ENCODE results near the gene FBXL19. TPM values are rescaled to one million over a fixed set of nuclear protein-coding genes. Genes with fewer than 3 reads are reported as not detected.

FBXL19 gene
- total and polyA plus RNA-seq, 2 of the 8 experiments (the other 6 are each of a cell fraction or from before 2014, with no cell fraction given): 47.2 to 72.2 TPM

GRCh38 chr16:30899794-30900193 lies 23.6 kb upstream of the FBXL19 start:
- Histone ChIP-seq H2BK120ac (replicated peaks; ENCODE audit: low read depth, low read length) (no peak overlapping the region), H4K5ac (ENCODE audit: insufficient read length, low read depth, low read length) (no peak overlapping the region), H4K8ac (ENCODE audit: extremely low read depth, insufficient read depth, low read length) (no peak overlapping the region), H3K18ac (ENCODE audit: extremely low read depth, low read length) (no peak overlapping the region), H3K56ac (replicated peaks; ENCODE audit: insufficient read length, low read depth, low read length) (no peak overlapping the region), H4K20me1 (replicated peaks in 1 of 2; ENCODE audit: control insufficient read depth in 1 of 2, insufficient read depth in 2 of 2, low read length in 2 of 2) (no peaks in the 10 kb centered on the region), H3K23ac (ENCODE audit: insufficient read length) (no peak overlapping the region), H2AK5ac (ENCODE audit: low read depth, low read length) (no peak overlapping the region), H2BK5ac (ENCODE audit: low read depth, low read length) (no peak overlapping the region), H3K4ac (replicated peaks; ENCODE audit: insufficient read length, low read depth, low read length) (no peak overlapping the region), H3K79me2 (ENCODE audit: control insufficient read depth in 1 of 2, insufficient read depth in 2 of 2, low read length in 2 of 2) (no peaks in the 10 kb centered on the region), H3K79me1 (ENCODE audit: low read depth, low read length) (no peaks in the 10 kb centered on the region), H2BK15ac (ENCODE audit: low read length) (no peak overlapping the region), H3K27ac (ENCODE audit: low read depth, low read length) (no peak overlapping the region), H3K36me3 (ENCODE audit: control insufficient read depth in 2 of 4, insufficient read depth in 4 of 4, low read length in 3 of 4) (no peaks in the 10 kb centered on the region), H2AFZ (ENCODE audit: low read length) (no peak overlapping the region), H3K9ac (replicated peaks in 1 of 4; ENCODE audit: extremely low read depth in 1 of 4, low read depth in 3 of 4, low read length in 3 of 4) (no peak overlapping the region), H3K9me3 (ENCODE audit: insufficient read depth in 2 of 2, low read depth in 1 of 2, low read length in 1 of 2) (no peaks in the 10 kb centered on the region), H3K4me2 (ENCODE audit: insufficient read depth in 1 of 2, low read depth in 2 of 2, low read length in 2 of 2) (no peak overlapping the region), H2BK12ac (ENCODE audit: low read depth, low read length) (no peak overlapping the region), H4K91ac (replicated peaks; ENCODE audit: insufficient read length, low read length) (no peak overlapping the region), H3K4me1 (replicated peaks in 1 of 4; ENCODE audit: control insufficient read depth in 3 of 4, insufficient read depth in 4 of 4, low read length in 3 of 4) (peaks cover 3 to 12% (median 9%) of the 10 kb centered on the region in 4 experiments), H3K14ac (ENCODE audit: insufficient read length) (no peak overlapping the region), H3K4me3 (ENCODE audit: extremely low read depth in 1 of 4, insufficient read depth in 2 of 4, low read depth in 3 of 4, low read length in 4 of 4) (no peak overlapping the region), H3K23me2 (ENCODE audit: low read depth, low read length) (peaks cover 7% of the 10 kb centered on the region; the same call in 1 of the 2 replicates), H2BK20ac (ENCODE audit: low read length) (no peak overlapping the region), H3K27me3 (replicated peaks in 1 of 4; ENCODE audit: control insufficient read depth in 3 of 4, extremely low read depth in 1 of 4, insufficient read depth in 3 of 4, low read length in 3 of 4) (peaks cover 0 to 24% (median 5%) of the 10 kb centered on the region in 4 experiments; a peak in 5 of 7 replicates)
- DNase-seq (ENCODE audit: low read depth in 1 of 2, low spot score in 2 of 2) (no peak), FAIRE-seq (no peak)
- POLR2A ChIA-PET (ENCODE audit: partially characterized antibody): interaction anchor here (1.3 kb wide), 1 partner anchor 94 kb away, joined by 3 read pairs; no protein-coding TSS in a partner anchor
- WGBS, 2 experiments (ENCODE audit: extremely low coverage in 1 of 2, insufficient coverage in 1 of 2, insufficient read length in 1 of 2, insufficient replicate concordance in 2 of 2, low coverage in 1 of 2, low lambda C conversion rate in 2 of 2, missing lambda C conversion rate in 1 of 2): 85% methylated on average over 2 of the region's 2 CpGs; no CpG with 5 or more reads in 1 of the 2 experiments
- CTCF ChIA-PET (ENCODE audit: partially characterized antibody): interaction anchor here (1.1 to 6.4 kb wide), 5 partner anchors 18 to 120 kb away, joined by 3 to 69 read pairs (median 7); no protein-coding TSS in a partner anchor
- TF ChIP-seq BACH1 (IDR thresholded peaks at IDR 0.05; ENCODE audit: low read length): no peak
- TF ChIP-seq JUND (IDR thresholded peaks at IDR 0.05; ENCODE audit: low read length): no peak
- TF ChIP-seq RBBP5 (IDR thresholded peaks at IDR 0.05; ENCODE audit: borderline replicate concordance, low read depth, low read length): no peak
- no peak for TF ChIP-seq ZNF274 (IDR thresholded peaks at IDR 0.05; ENCODE audit: borderline replicate concordance, extremely low read depth, low read length)
- TF ChIP-seq CTCF (IDR thresholded peaks at IDR 0.05; ENCODE audit: control extremely low read depth in 1 of 3, insufficient read depth in 1 of 3, low read depth in 1 of 3, low read length in 3 of 3): no peak
- TF ChIP-seq ATF3 (IDR thresholded peaks at IDR 0.05; ENCODE audit: insufficient read depth, low read depth, low read length): no peak
- TF ChIP-seq CHD2 (IDR thresholded peaks at IDR 0.05; ENCODE audit: low read length): no peak
- no peak for TF ChIP-seq TEAD4 (IDR thresholded peaks at IDR 0.05; ENCODE audit: low read depth, low read length)
- TF ChIP-seq BCL11A (IDR thresholded peaks at IDR 0.05; ENCODE audit: low read depth in 2 of 2, low read length in 2 of 2): no peak
- no peak for TF ChIP-seq SP1 (IDR thresholded peaks at IDR 0.05; ENCODE audit: low read depth, low read length)
- TF ChIP-seq CREB1 (IDR thresholded peaks at IDR 0.05): no peak
- TF ChIP-seq EZH2 (IDR thresholded peaks at IDR 0.05; ENCODE audit: low read depth, low read length, severe bottlenecking): no peak
